Endothelial cell of umbilical vein (primary cell): Measurements from ENCODE around the gene EPB42. TPM values are rescaled to one million over a fixed set of nuclear protein-coding genes. Genes with fewer than 3 reads are reported as not detected.

Experiments used
- BruUV-seq: library from RNA; stranded (reverse); fragments of 400-500 nt; replicated peaks from 2 replicates; lab custom pipeline; 2021; lab: Mats Ljungman, UMichigan
- CTCF ChIA-PET: fragments of 300-600, 350-600 bp; sonication (Branson Sonifier 250); formaldehyde crosslinking; loops from one replicate; lab custom pipeline; 2021; ENCODE audit warnings: antibody characterized with exemption, inconsistent platforms; lab: Charles Lee
- POLR2A ChIA-PET: fragments of 300-600, 350-600 bp; sonication (Branson Sonifier 250); formaldehyde crosslinking; loops from one replicate; lab custom pipeline; 2021; ENCODE audit warnings: antibody characterized with exemption, inconsistent platforms; lab: Charles Lee
- DNase-seq: peaks from one replicate; pipeline ENCODE4 v3.0.0-alpha.2; 2011; ENCODE audit warnings: low read depth, low spot score
- FAIRE-seq: peaks from 2 replicates; lab custom pipeline; 2011; peaks lifted over from hg19 to GRCh38; lab: Jason Lieb, UNC
- H2AFZ ChIP-seq: 2 replicates; pipeline ENCODE4 v1.6.0; 2012; ENCODE audit warnings: low read depth, low read length, control low read depth, inconsistent platforms
- H3K27ac ChIP-seq: 2 replicates; pipeline ENCODE4 v1.5.1; 2011; ENCODE audit warnings: low read depth, mild to moderate bottlenecking, control low read depth, low read length, moderate library complexity; ENCODE audit not compliant: insufficient read depth
- H3K27me3 ChIP-seq, 2 experiments: 2 replicates each; pipeline versions ENCODE4 v1.6.0 to v1.6.1; 2011; ENCODE audit warnings: low read length in 2 of 2, mixed read lengths in 1 of 2; ENCODE audit not compliant: control insufficient read depth in 2 of 2, insufficient read depth in 2 of 2
- H3K36me3 ChIP-seq, 2 experiments: 2 replicates in 1 of 2; 3 replicates in 1 of 2; pipeline ENCODE4 v1.5.1; 2011; ENCODE audit warnings: low read length in 2 of 2, mild to moderate bottlenecking in 1 of 2, moderate library complexity in 1 of 2; ENCODE audit not compliant: control insufficient read depth in 2 of 2, insufficient read depth in 2 of 2; ENCODE audit errors: extremely low read depth in 1 of 2
- H3K4me1 ChIP-seq: 3 replicates; pipeline ENCODE4 v1.5.1; 2011; ENCODE audit warnings: mild to moderate bottlenecking, low read length; ENCODE audit not compliant: control insufficient read depth, insufficient read depth; ENCODE audit errors: extremely low read depth
- H3K4me2 ChIP-seq: 2 replicates; pipeline ENCODE4 v1.6.1; 2011; ENCODE audit warnings: low read length, control low read depth, mixed read lengths; ENCODE audit not compliant: insufficient read depth
- H3K4me3 ChIP-seq, 3 experiments: fragments of 200-600 bp in 1 of 3; sonication (generic), shearing (Covaris generic) in 1 of 3; replicated peaks in 1 of 3; 2 replicates each; pipeline ENCODE4 v1.5.1; 2011 to 2016; ENCODE audit warnings: control low read depth in 3 of 3, low read length in 3 of 3, mild to moderate bottlenecking in 2 of 3, inconsistent platforms in 1 of 3, low read depth in 1 of 3, moderate library complexity in 1 of 3; ENCODE audit not compliant: insufficient read depth in 1 of 3
- H3K79me2 ChIP-seq: 2 replicates; pipeline ENCODE4 v1.6.0; 2012; ENCODE audit warnings: low read length, inconsistent platforms; ENCODE audit not compliant: control insufficient read depth, insufficient read depth
- H3K9ac ChIP-seq: replicated peaks from 2 replicates; pipeline ENCODE3; 2011; ENCODE audit warnings: low read length, control low read depth; ENCODE audit not compliant: insufficient read depth; ENCODE audit errors: extremely low read depth
- H3K9me1 ChIP-seq: replicated peaks from 3 replicates; pipeline ENCODE4 v1.6.0; 2011; ENCODE audit warnings: mild to moderate bottlenecking, low read length; ENCODE audit not compliant: control insufficient read depth, insufficient read depth; ENCODE audit errors: extremely low read depth
- H3K9me3 ChIP-seq: replicated peaks from 2 replicates; pipeline ENCODE4 v1.5.1; 2012; ENCODE audit warnings: low read length, inconsistent platforms; ENCODE audit not compliant: control insufficient read depth, insufficient read depth
- H4K20me1 ChIP-seq: replicated peaks from 2 replicates; pipeline ENCODE3; 2011; ENCODE audit warnings: mild to moderate bottlenecking, low read length; ENCODE audit not compliant: control insufficient read depth, insufficient read depth; ENCODE audit errors: extremely low read depth
- CTCF ChIP-seq, 2 donors: IDR thresholded peaks; 1 replicate in 1 of 2; 2 replicates in 1 of 2; pipeline ENCODE4 v1.5.1; 2011; ENCODE audit warnings: low read length in 2 of 2, mild to moderate bottlenecking in 2 of 2, moderate library complexity in 2 of 2, control low read depth in 1 of 2, inconsistent platforms in 1 of 2, low read depth in 1 of 2; ENCODE audit not compliant: insufficient read depth in 1 of 2; ENCODE audit errors: extremely low read depth in 1 of 2
- EZH2 ChIP-seq: IDR thresholded peaks from 2 replicates; pipeline ENCODE4 v1.6.1; 2012; ENCODE audit warnings: borderline replicate concordance, low read depth, mild to moderate bottlenecking, moderate library complexity, low read length, inconsistent platforms; ENCODE audit not compliant: severe bottlenecking
- FOS ChIP-seq: IDR thresholded peaks from 2 replicates; pipeline ENCODE4 v1.6.1; 2011; ENCODE audit warnings: mild to moderate bottlenecking, low read length, moderate library complexity, borderline replicate concordance; ENCODE audit not compliant: insufficient read depth
- GATA2 ChIP-seq: IDR thresholded peaks from 2 replicates; pipeline ENCODE4 v1.7.0; 2011; ENCODE audit warnings: low read depth, mild to moderate bottlenecking, moderate library complexity, mixed read lengths, low read length; ENCODE audit not compliant: insufficient read length, insufficient read depth
- JUN ChIP-seq: IDR thresholded peaks from 2 replicates; pipeline ENCODE4 v1.6.1; 2011; ENCODE audit warnings: borderline replicate concordance, low read depth; ENCODE audit not compliant: insufficient read length, insufficient read depth
- MYC ChIP-seq: IDR thresholded peaks from one replicate; pipeline ENCODE4 v1.6.1; 2011; ENCODE audit warnings: mild to moderate bottlenecking, low read depth, low read length
- POLR2A ChIP-seq: IDR thresholded peaks from 2 replicates; pipeline ENCODE4 v1.6.1; 2012; ENCODE audit warnings: low read depth, mild to moderate bottlenecking, control low read depth, low read length
- POLR2AphosphoS5 ChIP-seq: IDR thresholded peaks from 2 replicates; pipeline ENCODE4 v1.6.1; 2012; ENCODE audit warnings: low read depth, mild to moderate bottlenecking, control low read depth, low read length, moderate library complexity; ENCODE audit not compliant: insufficient read depth
- dilution Hi-C: fragments of 300-500 bp; cut with MboI; formaldehyde crosslinking; loops from one replicate; pipeline ENCODE4 v1.15.0; 2019; ENCODE audit warnings: low sequenced_read_pairs; ENCODE audit not compliant: extremely low pct_ligation_motif_present
- intact Hi-C: fragments of 100-400 bp; cut with micrococcal nuclease; formaldehyde crosslinking; loops from one replicate; pipeline ENCODE4 v1.10.0; 2022
- polyA plus RNA-seq, 4 experiments: library from polyadenylated mRNA; depleted of rRNA in 3 of 4; stranded (reverse) in 3 of 4; unstranded in 1 of 4; fragments of >200 nt; gene quantifications; 2 replicates each; pipeline versions ENCODE4 v1.2.1 to v1.2.3, GENCODE V29; 2011 to 2012; ENCODE audit warnings: missing spikeins in 1 of 4
- total RNA-seq: library from RNA; stranded (reverse); gene quantifications from 2 replicates; pipeline ENCODE4 v1.2.3, GENCODE V29; 2021
- TF ChIP-seq, protein P1 (sequence below): IDR thresholded peaks from 2 replicates; pipeline ENCODE4 v1.6.1; 2011; ENCODE audit not compliant: insufficient read depth, insufficient read length

The EPB42 gene
- total and polyA plus RNA-seq, 2 donors (not counting 3 experiments of a cell fraction or from before 2014, with no cell fraction given): not detected

DNA sequence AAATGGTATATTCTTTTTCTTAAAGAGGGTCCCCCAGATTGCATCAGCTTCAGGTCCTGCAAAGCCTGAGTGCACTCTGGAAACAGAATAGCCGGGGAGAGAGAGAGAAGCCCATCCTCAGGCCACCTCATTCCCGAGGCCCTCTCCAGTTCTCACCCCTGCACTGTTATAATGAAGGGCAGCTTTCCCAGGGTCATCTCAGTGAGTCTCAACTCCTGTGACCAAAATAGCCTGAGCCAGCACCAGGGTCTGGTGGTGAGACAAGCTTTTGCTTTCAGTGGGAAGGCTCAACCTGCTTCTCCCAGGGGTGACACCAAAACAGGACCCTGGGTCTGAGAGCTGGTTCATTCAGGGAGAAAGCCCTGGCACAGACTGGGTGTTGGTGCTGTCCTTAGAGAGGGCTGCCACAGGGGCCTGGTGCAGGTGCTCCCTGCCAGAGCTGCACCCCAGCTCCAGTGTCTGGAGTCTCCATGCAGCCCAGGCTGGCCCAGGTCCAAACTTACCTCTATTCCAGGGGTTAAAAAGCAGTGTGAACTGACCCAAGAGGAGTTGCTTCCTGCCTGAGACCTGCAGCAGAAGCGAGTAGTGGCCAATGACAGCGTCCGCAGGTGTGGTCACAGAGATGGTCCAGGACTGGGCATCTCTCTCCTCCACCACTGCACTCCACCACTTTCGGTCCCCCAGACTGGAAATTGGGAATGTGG is 6.1 kb downstream of the EPB42 start:
- TF ChIP-seq GATA2: no peak
- TF ChIP-seq CTCF (IDR thresholded peaks at IDR 0.05; ENCODE audit: extremely low read depth in 1 of 2, insufficient read depth in 1 of 2, low read depth in 1 of 2, low read length in 2 of 2): no peak
- TF ChIP-seq, protein P1, sequence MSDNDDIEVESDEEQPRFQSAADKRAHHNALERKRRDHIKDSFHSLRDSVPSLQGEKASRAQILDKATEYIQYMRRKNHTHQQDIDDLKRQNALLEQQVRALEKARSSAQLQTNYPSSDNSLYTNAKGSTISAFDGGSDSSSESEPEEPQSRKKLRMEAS: no peak
- TF ChIP-seq EZH2: no peak
- TF ChIP-seq POLR2AphosphoS5: no peak
- no peak for TF ChIP-seq JUN
- no peak for TF ChIP-seq FOS
- no peak for TF ChIP-seq MYC
- no peak for TF ChIP-seq POLR2A
- H3K9me3 ChIP-seq: no peaks in the 10 kb centered on the region
- no peak for DNase-seq
- no peak overlapping the region for H3K4me3 ChIP-seq
- no peak overlapping the region for H3K4me2 ChIP-seq
- no TSS peak for BruUV-seq
- H2AFZ ChIP-seq: no peak overlapping the region
- H3K4me1 ChIP-seq: no peaks in the 10 kb centered on the region
- POLR2A ChIA-PET: no interaction called here
- no peaks in the 10 kb centered on the region for H3K79me2 ChIP-seq
- no peak overlapping the region for H3K9ac ChIP-seq
- H4K20me1 ChIP-seq: no peaks in the 10 kb centered on the region
- peaks cover 3 to 7% of the 10 kb centered on the region in 2 experiments for H3K27me3 ChIP-seq
- dilution Hi-C loops: no loop called here
- no peaks in the 10 kb centered on the region for H3K36me3 ChIP-seq
- FAIRE-seq: no peak
- CTCF ChIA-PET: interaction anchor here (1.1 to 3.8 kb wide), 4 partner anchors 8 to 71 kb away, joined by 4 to 27 read pairs (median 16); no protein-coding TSS in a partner anchor
- H3K9me1 ChIP-seq: no peaks in the 10 kb centered on the region
- intact Hi-C loops: no loop called here
- H3K27ac ChIP-seq: no peak overlapping the region
